ENCODE data around the gene CRYBG1.
"Not testable (repeated sequence)": the region's sequence is repeated elsewhere in the genome, so short reads cannot be mapped to it uniquely, and the experiment has no call there.

The CRYBG1 gene

GRCh38 chr6:106373502-106374239, 13.2 kb downstream of the CRYBG1 start:
- DNase-seq, result no peak

DNA sequence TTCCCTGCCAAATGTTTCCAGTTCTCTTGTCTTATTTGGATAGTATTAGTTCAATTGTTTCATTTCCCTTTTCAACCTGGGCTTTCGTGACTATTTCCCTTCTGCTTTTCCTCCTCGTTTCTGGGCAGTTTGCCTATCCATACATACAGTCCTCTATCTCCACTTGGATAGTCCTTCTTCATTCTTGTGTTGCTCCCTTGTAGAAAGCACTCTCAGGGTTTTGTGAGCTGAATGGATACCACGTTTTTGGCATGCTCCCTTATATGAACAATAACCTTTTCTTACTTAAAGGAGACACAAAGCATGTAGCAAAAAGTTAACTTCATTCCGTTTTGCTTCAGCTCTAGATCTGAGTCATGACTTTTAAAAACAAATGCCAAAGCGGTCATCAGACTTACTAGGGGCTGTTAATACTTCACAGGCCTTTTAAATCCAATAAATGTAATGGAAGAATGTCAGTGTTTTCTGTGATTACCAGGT, 16.6 kb downstream of the CRYBG1 start:
- DNase-seq, result no peak

DNA sequence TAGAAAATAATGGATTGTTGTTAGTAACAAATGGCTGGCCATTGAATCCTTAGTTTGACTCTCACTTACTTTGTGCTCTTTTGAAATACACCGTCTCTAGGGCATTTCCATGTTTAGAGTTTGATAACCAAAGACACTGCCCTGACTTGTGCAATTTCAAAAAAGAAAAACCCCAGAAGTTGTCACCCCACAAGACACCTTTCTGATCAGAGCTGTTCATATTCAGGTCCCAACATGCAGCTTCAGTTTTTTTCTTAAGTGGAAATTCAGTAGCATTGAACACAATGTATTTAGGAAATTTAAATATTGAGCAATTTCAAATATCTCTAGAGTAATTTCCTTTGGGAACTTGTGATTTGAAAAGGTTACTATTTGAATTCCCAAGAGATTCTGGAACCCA, 19.4 kb downstream of the CRYBG1 start:
- DNase-seq, result no peak

GRCh38 chr6:106380407-106380806, 19.9 kb downstream of the CRYBG1 start:
- no peak for DNase-seq

- no peak for DNase-seq
Measured at GRCh38 chr6:106381223-106381622, 20.7 kb downstream of the CRYBG1 start.

DNA sequence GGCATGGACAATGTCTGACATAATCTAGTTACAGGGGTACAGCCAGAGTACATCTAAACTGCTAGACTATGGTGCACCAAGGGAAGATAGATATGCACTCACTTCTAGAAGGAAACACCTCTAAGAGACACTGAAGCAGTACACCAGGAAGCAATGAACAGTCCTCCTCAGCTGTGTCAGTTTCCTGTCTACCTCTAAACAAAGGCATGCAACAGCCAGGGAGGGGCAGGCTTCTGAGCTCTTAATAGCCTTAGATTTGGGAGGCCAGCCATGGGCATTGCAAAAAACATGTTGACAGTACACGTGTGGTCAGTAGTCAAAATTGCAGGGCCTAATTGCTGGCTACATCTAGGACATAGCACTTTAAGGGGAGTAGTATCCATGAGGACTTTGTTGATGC, 21.4 kb downstream of the CRYBG1 start:
- DNase-seq, result no peak

GRCh38 chr6:106383573-106383972, 23.1 kb downstream of the CRYBG1 start:
- no peak for DNase-seq

- DNase-seq, result no peak
Measured at GRCh38 chr6:106385530-106385929, 25.0 kb downstream of the CRYBG1 start.

DNA sequence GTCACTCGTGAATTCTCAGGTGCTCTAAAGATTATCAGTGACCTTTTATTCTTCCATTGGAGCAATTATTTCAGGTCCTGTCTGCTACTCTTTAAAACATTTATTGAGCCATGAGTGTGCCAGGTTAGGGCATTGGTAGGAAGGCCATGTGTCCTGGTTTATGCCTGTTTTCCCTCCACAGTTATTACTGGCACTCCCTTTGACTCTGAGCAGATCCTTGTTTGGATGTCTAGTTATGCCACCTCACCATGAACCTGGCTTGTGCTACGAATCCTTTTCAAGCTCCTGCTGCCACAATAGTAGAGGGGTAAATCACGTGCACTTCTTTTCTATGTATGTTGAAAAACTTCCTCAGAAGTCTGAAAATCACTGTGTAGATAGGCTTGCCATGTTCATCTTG, 27.4 kb downstream of the CRYBG1 start:
- no peak for DNase-seq

GRCh38 chr6:106390088-106390487, 29.6 kb downstream of the CRYBG1 start:
- DNase-seq, result no peak

- no peak for DNase-seq
Measured at GRCh38 chr6:106396426-106397220, 36.1 kb downstream of the CRYBG1 start.

DNA sequence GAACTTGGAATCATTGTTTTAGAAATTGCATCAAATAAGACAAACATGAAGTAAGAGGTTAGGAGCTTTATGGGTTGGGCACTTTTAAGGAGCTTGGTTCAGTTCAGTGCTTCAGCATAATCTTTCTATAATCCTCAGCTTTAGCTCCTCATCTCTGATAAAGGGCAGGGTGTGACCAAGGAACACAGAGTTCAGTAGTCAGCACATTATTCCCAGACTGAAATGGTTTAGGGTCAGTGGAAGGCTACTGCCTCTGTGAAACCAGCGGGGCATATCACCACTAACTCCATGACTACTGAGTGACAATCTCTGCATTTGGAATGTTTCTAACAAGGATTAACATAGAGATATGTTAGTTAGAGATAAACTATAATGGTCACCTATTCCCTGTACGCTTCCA, 36.9 kb downstream of the CRYBG1 start:
- no peak for DNase-seq

- DNase-seq, result no peak
Measured at GRCh38 chr6:106398621-106399020, 38.1 kb downstream of the CRYBG1 start.

- not testable (repeated sequence) for DNase-seq
Measured at GRCh38 chr6:106405044-106405443, 44.5 kb downstream of the CRYBG1 start.

DNA sequence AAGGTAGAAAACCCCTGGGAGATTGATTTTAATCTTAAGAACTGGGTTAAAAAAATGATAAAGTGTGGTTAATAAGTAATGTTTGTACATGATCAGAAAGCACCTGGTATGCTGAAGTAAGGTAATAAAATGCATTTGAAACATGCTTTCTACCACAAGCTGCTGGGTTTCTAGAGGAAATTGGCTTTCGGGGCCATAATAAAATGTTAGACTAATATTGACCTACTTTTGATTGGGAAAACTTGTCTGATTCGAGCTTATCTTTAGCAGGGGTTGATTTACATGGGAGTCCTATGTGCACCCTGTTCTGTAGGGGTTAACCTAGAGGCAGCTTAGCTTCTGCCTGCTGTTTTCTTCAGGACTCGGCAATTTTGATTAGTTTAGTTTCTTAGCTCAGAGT, 50.5 kb downstream of the CRYBG1 start:
- no peak for DNase-seq

DNA sequence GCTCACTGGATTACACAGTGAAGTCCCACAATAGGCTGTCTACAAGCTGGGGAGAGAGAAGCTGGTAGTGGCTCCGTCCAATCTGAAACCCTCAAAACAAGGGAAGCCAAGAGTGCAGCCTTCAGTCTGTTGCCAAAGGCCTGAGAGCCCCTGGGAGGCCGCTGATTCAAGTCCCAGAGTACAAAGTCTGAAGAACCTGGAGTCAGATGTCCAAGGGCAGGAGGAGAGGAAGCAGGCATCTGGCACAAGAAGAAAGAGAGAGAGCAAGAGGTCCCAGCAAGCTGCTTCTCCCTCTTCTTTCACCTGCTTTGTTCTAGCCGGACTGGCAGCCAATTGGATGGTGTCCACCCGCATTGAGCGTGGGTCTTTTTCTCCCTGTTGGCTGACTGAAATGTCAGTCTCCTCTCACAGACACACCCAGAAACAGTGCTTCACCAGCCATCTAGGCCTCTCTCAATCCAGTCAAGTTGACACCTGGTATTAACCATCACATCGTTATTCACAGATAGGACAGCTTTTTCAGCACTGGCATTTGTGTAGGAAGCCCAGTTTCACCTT, 51.2 kb downstream of the CRYBG1 start:
- DNase-seq, result no peak

- no peak for DNase-seq
Measured at GRCh38 chr6:106413016-106413415, 52.5 kb downstream of the CRYBG1 start.

GRCh38 chr6:106413722-106414121, 53.2 kb downstream of the CRYBG1 start:
- no peak for DNase-seq

- no peak for DNase-seq
Measured at GRCh38 chr6:106415921-106416320, 55.4 kb downstream of the CRYBG1 start.

GRCh38 chr6:106417572-106418147, 57.1 kb downstream of the CRYBG1 start:
- no peak for DNase-seq

GRCh38 chr6:106419900-106420613, 59.5 kb downstream of the CRYBG1 start:
- DNase-seq, result no peak

DNA sequence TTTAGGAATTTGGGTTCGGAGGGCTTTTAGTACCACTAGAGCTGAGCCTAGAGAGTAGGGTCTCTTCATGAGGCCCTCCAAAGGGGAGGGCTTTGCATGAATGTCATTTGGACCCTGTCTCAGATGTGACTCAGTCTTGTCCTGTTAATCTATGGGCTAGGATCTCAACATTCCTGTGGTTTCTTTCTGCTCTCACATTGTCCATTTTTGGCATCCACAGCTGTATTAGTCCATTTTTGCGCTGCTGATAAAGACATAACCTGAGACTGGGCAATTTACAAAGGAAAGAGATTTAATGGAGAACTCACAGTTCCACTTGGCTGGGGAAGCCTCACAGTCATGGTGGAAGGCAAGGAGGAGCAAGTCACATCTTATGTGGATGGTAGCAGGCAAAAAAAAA, 61.0 kb downstream of the CRYBG1 start:
- DNase-seq, result no peak

- no peak for DNase-seq
Measured at GRCh38 chr6:106422534-106422933, 62.0 kb downstream of the CRYBG1 start.
